ENCODE data around the gene RBM24. TPM values are rescaled to one million over a fixed set of nuclear protein-coding genes. Genes with fewer than 3 reads are reported as not detected.

Gene RBM24
- total and polyA plus RNA-seq, 9 of the 15 experiments (the other 6 are each of a cell fraction or from before 2014, with no cell fraction given): not detected

DNA sequence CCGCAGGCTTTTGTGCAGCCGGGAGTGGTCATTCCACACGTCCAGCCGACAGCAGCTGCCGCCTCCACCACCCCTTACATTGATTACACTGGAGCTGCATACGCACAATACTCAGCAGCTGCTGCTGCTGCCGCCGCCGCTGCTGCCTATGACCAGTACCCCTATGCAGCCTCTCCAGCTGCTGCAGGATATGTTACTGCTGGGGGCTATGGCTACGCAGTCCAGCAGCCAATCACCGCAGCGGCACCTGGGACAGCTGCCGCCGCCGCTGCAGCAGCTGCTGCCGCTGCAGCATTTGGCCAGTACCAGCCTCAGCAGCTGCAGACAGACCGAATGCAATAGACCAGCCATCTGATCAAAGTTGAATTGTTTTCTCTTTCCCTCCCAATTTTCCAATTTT is 10.6 kb downstream of the RBM24 start:
- H3K9ac ChIP-seq (ENCODE audit: insufficient read depth in 1 of 2, low read depth in 2 of 2, low read length in 2 of 2): no peak overlapping the region
- no peak overlapping the region for H3K27ac ChIP-seq (ENCODE audit: extremely low read depth, low read depth, low read length)
- no TSS peak for BruUV-seq (replicated peaks)
- intact Hi-C loops (cut with micrococcal nuclease): no loop called here
- POLR2A ChIA-PET: interaction anchor here (0.6 to 1.1 kb wide), 2 partner anchors 23 to 306 kb away, joined by 3 read pairs; no protein-coding TSS in a partner anchor
- H3K9me3 ChIP-seq (replicated peaks; ENCODE audit: control insufficient read depth, insufficient read depth, low read depth, low read length): no peaks in the 10 kb centered on the region
- no peaks in the 10 kb centered on the region for H3K9me1 ChIP-seq (ENCODE audit: control insufficient read depth, insufficient read depth, low read length)
- H3K27me3 ChIP-seq (ENCODE audit: control insufficient read depth in 2 of 2, insufficient read depth in 2 of 2, low read length in 2 of 2): peaks cover 14 to 23% of the 10 kb centered on the region in 2 experiments
- under 1% methylated on average over 17 of the region's 17 CpGs for WGBS (ENCODE audit: insufficient coverage, low coverage, missing lambda C conversion rate)
- DNase-seq (ENCODE audit: extremely low read depth in 1 of 4, low spot score in 3 of 4) (no peak), FAIRE-seq (no peak), ATAC-seq (no peak; the same call in 1 of the 3 replicates)
- no peak overlapping the region for H3K4me2 ChIP-seq (ENCODE audit: insufficient read depth, low read length)
- H3K4me1 ChIP-seq (replicated peaks in 1 of 2; ENCODE audit: control insufficient read depth in 2 of 2, insufficient read depth in 2 of 2, low read length in 2 of 2): peaks cover 0 to 3% of the 10 kb centered on the region in 2 experiments; a peak in 1 of 5 replicates
- CTCF ChIA-PET (ENCODE audit: low intra/inter-chr PET ratio): no interaction called here
- no peak overlapping the region for H2AFZ ChIP-seq (ENCODE audit: low read depth, low read length)
- H3K79me2 ChIP-seq (ENCODE audit: control insufficient read depth, insufficient read depth, low read length): no peaks in the 10 kb centered on the region
- H4K20me1 ChIP-seq (replicated peaks; ENCODE audit: control insufficient read depth, insufficient read depth, low read length): no peaks in the 10 kb centered on the region
- in situ Hi-C loops (cut with MboI): no loop called here
- H3K4me3 ChIP-seq: no peak overlapping the region
- no peaks in the 10 kb centered on the region for H3K36me3 ChIP-seq (ENCODE audit: control insufficient read depth, insufficient read depth, low read length)
- no peak for TF ChIP-seq GATAD2A (IDR thresholded peaks at IDR 0.05)
- no peak for TF ChIP-seq ESRRA (IDR thresholded peaks at IDR 0.05; ENCODE audit: borderline replicate concordance, low read depth)
- TF ChIP-seq, protein P1, sequence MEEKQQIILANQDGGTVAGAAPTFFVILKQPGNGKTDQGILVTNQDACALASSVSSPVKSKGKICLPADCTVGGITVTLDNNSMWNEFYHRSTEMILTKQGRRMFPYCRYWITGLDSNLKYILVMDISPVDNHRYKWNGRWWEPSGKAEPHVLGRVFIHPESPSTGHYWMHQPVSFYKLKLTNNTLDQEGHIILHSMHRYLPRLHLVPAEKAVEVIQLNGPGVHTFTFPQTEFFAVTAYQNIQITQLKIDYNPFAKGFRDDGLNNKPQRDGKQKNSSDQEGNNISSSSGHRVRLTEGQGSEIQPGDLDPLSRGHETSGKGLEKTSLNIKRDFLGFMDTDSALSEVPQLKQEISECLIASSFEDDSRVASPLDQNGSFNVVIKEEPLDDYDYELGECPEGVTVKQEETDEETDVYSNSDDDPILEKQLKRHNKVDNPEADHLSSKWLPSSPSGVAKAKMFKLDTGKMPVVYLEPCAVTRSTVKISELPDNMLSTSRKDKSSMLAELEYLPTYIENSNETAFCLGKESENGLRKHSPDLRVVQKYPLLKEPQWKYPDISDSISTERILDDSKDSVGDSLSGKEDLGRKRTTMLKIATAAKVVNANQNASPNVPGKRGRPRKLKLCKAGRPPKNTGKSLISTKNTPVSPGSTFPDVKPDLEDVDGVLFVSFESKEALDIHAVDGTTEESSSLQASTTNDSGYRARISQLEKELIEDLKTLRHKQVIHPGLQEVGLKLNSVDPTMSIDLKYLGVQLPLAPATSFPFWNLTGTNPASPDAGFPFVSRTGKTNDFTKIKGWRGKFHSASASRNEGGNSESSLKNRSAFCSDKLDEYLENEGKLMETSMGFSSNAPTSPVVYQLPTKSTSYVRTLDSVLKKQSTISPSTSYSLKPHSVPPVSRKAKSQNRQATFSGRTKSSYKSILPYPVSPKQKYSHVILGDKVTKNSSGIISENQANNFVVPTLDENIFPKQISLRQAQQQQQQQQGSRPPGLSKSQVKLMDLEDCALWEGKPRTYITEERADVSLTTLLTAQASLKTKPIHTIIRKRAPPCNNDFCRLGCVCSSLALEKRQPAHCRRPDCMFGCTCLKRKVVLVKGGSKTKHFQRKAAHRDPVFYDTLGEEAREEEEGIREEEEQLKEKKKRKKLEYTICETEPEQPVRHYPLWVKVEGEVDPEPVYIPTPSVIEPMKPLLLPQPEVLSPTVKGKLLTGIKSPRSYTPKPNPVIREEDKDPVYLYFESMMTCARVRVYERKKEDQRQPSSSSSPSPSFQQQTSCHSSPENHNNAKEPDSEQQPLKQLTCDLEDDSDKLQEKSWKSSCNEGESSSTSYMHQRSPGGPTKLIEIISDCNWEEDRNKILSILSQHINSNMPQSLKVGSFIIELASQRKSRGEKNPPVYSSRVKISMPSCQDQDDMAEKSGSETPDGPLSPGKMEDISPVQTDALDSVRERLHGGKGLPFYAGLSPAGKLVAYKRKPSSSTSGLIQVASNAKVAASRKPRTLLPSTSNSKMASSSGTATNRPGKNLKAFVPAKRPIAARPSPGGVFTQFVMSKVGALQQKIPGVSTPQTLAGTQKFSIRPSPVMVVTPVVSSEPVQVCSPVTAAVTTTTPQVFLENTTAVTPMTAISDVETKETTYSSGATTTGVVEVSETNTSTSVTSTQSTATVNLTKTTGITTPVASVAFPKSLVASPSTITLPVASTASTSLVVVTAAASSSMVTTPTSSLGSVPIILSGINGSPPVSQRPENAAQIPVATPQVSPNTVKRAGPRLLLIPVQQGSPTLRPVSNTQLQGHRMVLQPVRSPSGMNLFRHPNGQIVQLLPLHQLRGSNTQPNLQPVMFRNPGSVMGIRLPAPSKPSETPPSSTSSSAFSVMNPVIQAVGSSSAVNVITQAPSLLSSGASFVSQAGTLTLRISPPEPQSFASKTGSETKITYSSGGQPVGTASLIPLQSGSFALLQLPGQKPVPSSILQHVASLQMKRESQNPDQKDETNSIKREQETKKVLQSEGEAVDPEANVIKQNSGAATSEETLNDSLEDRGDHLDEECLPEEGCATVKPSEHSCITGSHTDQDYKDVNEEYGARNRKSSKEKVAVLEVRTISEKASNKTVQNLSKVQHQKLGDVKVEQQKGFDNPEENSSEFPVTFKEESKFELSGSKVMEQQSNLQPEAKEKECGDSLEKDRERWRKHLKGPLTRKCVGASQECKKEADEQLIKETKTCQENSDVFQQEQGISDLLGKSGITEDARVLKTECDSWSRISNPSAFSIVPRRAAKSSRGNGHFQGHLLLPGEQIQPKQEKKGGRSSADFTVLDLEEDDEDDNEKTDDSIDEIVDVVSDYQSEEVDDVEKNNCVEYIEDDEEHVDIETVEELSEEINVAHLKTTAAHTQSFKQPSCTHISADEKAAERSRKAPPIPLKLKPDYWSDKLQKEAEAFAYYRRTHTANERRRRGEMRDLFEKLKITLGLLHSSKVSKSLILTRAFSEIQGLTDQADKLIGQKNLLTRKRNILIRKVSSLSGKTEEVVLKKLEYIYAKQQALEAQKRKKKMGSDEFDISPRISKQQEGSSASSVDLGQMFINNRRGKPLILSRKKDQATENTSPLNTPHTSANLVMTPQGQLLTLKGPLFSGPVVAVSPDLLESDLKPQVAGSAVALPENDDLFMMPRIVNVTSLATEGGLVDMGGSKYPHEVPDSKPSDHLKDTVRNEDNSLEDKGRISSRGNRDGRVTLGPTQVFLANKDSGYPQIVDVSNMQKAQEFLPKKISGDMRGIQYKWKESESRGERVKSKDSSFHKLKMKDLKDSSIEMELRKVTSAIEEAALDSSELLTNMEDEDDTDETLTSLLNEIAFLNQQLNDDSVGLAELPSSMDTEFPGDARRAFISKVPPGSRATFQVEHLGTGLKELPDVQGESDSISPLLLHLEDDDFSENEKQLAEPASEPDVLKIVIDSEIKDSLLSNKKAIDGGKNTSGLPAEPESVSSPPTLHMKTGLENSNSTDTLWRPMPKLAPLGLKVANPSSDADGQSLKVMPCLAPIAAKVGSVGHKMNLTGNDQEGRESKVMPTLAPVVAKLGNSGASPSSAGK (IDR thresholded peaks at IDR 0.05): no peak
- TF ChIP-seq ZNF175 (CRISPR knock-in tag; IDR thresholded peaks at IDR 0.05; ENCODE audit: low read depth): no peak
- TF ChIP-seq ZNF23 (CRISPR knock-in tag; IDR thresholded peaks at IDR 0.05): no peak
- TF ChIP-seq, protein P2, sequence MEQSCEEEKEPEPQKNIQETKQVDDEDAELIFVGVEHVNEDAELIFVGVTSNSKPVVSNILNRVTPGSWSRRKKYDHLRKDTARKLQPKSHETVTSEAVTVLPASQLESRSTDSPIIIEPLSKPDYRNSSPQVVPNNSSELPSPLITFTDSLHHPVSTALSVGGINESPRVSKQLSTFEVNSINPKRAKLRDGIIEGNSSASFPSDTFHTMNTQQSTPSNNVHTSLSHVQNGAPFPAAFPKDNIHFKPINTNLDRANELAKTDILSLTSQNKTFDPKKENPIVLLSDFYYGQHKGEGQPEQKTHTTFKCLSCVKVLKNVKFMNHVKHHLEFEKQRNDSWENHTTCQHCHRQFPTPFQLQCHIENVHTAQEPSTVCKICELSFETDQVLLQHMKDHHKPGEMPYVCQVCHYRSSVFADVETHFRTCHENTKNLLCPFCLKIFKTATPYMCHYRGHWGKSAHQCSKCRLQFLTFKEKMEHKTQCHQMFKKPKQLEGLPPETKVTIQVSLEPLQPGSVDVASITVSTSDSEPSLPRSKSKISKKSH (CRISPR knock-in tag; IDR thresholded peaks at IDR 0.05): no peak
- no peak for TF ChIP-seq CAMTA2 (CRISPR knock-in tag; conservative IDR thresholded peaks at IDR 0.05)
- no peak for TF ChIP-seq NCOA6 (IDR thresholded peaks at IDR 0.05)
- TF ChIP-seq NRF1 (conservative IDR thresholded peaks at IDR 0.05 in 1 of 2, IDR thresholded peaks at IDR 0.05 in 1 of 2): no peak
- TF ChIP-seq CREM (IDR thresholded peaks at IDR 0.05; ENCODE audit: low read depth): no peak
